H1 (cell line): Measurements from ENCODE around the gene ADAMTS17.

Experiments
- SP1 ChIP-seq: IDR thresholded peaks from 2 replicates; pipeline ENCODE4 v1.6.1; 2011; ENCODE audit warnings: low read depth, low read length
- TF ChIP-seq, protein P1 (sequence below), 3 experiments: IDR thresholded peaks; 1 replicate in 2 of 3; 2 replicates in 1 of 3; pipeline versions ENCODE4 v1.5.1 to v1.6.1; 2011; ENCODE audit warnings: low read length in 3 of 3, mild to moderate bottlenecking in 3 of 3, inconsistent platforms in 2 of 3, low read depth in 1 of 3, moderate library complexity in 1 of 3; ENCODE audit not compliant: insufficient read depth in 1 of 3; ENCODE audit errors: control extremely low read depth in 1 of 3

DNA sequence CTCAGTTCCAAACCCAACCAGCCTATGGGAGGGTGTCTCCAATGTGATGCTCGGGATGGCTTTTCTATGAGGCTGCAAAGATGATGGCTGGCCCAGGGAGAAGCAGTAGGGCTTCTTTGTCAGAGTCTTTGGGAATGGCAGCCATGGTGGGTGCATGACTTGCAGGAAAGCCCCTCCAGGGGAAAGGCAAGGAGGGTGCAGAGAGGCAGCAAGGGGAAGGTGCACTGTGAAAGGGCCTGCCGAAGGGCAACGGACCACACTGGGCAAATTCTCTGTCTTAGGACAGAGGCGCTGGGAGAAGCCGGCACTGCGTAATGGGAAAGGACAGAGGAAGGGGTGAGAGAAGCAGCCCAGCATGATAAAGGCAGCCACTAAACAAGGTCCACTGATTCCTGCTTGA lies 305.8 kb downstream of the ADAMTS17 start:
- no peak for TF ChIP-seq SP1
- TF ChIP-seq, protein P1, sequence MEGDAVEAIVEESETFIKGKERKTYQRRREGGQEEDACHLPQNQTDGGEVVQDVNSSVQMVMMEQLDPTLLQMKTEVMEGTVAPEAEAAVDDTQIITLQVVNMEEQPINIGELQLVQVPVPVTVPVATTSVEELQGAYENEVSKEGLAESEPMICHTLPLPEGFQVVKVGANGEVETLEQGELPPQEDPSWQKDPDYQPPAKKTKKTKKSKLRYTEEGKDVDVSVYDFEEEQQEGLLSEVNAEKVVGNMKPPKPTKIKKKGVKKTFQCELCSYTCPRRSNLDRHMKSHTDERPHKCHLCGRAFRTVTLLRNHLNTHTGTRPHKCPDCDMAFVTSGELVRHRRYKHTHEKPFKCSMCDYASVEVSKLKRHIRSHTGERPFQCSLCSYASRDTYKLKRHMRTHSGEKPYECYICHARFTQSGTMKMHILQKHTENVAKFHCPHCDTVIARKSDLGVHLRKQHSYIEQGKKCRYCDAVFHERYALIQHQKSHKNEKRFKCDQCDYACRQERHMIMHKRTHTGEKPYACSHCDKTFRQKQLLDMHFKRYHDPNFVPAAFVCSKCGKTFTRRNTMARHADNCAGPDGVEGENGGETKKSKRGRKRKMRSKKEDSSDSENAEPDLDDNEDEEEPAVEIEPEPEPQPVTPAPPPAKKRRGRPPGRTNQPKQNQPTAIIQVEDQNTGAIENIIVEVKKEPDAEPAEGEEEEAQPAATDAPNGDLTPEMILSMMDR (IDR thresholded peaks at IDR 0.05; ENCODE audit: control extremely low read depth in 1 of 3, insufficient read depth in 1 of 3, low read depth in 1 of 3, low read length in 3 of 3) = no peak
